ENCODE results near the gene TMEM141.
"Not testable (repeated sequence)": the region's sequence is repeated elsewhere in the genome, so short reads cannot be mapped to it uniquely, and the experiment has no call there.

The TMEM141 gene

DNA sequence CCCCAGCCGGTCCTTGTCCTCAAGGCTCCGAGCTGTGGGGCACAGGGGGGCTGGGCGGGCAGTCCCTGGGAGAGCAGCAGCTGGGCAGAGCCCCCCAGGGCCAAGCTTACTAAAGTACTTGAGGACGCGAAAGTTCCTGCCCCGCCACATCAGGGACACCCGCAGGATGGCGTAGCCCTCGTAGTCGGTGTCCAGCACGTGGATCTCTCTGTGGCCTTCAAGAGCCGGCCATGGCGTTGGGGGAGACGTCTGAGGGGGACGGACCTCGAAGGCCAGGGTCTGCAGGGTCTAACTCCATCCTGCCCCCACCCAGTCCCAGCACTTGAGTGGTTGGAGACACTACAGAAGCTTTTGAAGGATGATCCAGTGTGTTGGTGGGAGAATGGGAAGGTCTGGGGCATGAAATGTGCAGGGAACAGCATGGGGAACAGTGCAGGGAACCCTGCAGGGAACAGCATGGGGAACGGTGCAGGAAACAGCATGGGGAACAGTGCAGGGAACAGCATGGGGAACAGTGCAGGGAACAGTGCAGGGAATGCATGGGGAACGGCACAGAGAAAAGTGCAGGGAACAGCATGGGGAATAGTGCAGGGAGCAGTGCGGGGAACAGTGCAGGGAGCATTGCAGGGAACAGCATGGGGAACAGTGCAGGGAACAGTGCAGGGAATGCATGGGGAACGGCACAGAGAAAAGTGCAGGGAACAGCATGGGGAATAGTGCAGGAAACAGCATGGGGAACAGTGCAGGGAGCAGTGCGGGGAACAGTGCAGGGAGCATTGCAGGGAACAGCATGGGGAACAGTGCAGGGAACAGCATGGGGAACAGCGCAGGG lies 35.6 kb upstream of the TMEM141 start:
- DNase-seq (ENCODE audit: low read depth in 2 of 3, low spot score in 2 of 3) = not testable (repeated sequence)

DNA sequence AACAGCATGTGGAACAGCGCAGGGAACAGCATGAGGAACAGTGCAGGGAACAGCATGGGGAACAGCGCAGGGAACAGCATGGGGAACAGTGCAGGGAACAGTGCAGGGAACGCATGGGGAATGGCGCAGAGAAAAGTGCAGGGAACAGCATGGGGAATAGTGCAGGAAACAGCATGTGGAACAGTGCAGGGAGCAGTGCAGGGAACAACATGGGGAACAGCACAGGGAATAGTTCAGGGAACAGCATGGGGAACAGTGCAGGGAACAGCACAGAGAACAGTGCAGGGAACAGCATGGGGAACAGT lies 35.1 kb upstream of the TMEM141 start:
- DNase-seq (ENCODE audit: low read depth in 2 of 3, low spot score in 2 of 3) = no peak

DNA sequence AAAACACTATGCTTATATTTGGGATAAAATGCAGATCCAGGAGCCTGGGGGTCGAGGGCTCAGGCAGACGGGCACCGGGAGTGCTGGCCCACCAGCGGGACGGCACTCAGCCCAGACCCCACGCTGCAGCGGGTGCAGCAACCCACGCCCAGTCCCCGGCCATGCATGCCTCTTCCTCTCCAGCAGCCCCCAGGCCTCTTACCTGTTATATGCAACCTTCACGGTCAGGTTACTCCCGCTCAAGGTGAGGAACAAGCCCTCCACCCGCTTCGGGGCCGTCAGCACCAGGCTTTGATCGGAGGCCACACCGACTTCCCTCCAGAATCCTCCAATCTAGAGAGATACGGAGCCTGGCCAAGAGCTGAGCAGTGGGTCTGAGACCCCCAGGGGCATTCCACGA lies 34.3 kb upstream of the TMEM141 start:
- DNase-seq (ENCODE audit: low read depth in 2 of 3, low spot score in 2 of 3) = no peak

DNA sequence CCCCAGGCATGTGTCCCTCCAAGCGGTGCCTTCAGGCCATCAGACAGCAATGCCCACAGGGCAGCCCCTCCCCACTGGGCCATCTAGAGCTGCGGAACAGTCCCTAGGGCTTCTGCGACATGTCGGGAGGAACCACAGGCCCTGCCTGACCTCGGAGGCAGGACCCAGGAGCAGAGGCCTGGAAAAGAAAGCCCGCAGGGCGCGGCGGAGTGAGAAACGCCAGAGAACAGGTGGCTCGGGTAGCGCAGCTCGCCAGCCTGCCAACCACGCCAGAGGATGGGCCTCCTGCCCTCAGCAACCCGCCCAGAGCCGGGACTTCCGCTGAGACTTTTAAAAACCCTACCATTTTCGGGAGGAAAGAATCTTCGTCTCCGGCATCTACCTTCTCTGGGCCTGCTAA lies 33.8 kb upstream of the TMEM141 start:
- no peak for DNase-seq (ENCODE audit: low read depth in 2 of 3, low spot score in 2 of 3)

DNA sequence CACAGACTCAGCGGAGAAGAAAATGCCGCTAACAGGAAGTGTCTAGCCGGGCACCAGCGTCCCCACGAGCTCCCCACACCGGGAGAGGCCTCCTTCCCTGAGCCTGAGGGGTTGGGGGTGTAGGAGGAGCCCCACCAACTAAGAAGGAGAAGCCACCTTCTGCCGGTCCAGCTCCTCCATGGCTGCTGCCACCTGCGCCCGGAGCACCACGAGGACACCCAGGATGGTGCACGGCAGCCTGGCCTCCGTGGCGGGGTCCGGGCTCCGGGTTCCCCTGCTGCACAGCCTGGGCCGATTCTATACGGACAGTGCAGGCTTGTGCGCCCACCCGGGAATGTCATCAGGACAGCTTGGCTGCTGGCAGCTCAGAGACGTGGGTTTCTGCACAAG lies 33.4 kb upstream of the TMEM141 start:
- DNase-seq (ENCODE audit: low read depth in 2 of 3, low spot score in 2 of 3) = no peak

DNA sequence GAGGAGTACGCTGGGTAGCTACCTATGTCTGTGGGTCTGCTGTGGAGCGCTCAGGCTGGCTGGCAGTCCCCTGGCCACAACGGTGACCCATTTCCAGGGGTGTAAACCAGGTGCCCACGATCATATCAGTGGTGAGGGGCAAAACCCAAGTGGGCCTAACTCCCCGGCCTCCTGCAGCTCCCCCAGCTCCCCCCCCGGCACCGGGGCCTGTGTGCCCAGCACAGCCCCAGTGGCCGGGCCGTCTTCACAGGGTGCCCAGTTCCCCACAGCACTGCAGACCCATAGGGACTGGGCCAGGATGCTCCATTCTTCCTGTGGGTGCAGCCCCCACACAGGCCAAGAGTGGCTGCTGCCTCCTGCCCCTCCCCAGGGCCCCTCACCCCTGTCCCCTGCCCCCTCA lies 32.1 kb upstream of the TMEM141 start:
- DNase-seq (ENCODE audit: low read depth in 2 of 3, low spot score in 2 of 3) = no peak

DNA sequence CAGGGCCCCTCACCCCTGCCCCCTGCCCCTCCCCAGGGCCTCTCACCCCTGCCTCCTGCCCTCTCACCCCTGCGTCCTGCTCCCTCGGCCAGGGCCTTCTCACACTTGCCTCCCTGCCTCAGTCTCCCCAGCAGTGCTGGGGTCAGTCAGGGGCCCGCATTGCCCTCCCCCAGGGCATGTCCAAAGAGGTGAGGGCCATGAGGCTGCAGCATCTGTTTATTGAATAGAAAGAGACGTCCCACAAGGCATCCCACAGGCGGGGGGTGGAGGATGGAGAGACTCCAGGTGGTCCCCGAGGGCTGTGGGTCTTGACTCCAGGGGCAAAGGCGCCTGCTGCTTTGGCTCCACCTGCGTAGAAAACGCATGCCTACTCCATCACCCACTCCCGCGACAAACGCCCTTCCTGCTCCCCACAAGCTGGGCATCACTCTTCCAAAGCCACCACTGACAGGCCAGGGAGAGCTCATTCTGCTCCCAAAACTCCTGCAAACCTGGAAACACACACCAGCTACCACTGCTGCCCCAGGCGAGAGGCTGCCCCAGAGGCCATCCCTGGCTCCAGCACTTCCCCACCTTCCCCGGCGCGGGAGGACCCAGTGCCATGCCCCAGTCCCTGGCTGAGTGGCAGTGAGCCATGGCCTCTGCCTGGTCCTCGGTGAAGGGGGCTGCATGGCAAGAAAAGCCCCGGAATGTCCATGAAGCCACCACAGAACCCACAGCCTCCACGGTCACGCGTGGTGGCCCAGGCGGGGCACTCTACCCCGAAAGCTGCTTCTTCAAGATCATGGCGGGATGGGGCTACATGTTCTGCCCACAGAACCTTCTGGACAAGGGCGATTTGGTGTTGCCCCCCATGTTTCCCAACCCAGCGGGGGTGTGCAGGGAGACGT lies 31.5 kb upstream of the TMEM141 start:
- DNase-seq (ENCODE audit: low read depth in 2 of 3, low spot score in 2 of 3) = no peak

DNA sequence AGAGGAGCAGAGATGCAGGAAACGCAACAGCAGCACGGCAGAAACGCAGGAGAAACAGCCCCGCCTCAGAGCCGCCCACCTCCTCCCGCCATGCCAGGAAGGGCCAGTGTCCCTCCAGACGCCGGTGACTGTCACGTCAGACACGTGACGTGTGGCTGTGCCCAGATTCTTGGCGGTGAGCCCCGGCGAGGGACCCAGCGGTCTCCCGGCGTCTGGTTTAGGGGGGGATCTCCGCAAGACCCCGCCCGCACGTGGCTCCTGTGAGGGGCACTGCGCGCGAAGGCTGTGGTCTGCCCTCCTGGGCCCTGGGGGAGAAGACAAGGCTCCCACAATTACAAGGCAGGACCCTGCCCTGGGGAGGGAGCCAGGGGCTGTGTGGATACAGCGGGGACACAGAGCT lies 30.7 kb upstream of the TMEM141 start:
- no peak for DNase-seq (ENCODE audit: low read depth in 2 of 3, low spot score in 2 of 3)

DNA sequence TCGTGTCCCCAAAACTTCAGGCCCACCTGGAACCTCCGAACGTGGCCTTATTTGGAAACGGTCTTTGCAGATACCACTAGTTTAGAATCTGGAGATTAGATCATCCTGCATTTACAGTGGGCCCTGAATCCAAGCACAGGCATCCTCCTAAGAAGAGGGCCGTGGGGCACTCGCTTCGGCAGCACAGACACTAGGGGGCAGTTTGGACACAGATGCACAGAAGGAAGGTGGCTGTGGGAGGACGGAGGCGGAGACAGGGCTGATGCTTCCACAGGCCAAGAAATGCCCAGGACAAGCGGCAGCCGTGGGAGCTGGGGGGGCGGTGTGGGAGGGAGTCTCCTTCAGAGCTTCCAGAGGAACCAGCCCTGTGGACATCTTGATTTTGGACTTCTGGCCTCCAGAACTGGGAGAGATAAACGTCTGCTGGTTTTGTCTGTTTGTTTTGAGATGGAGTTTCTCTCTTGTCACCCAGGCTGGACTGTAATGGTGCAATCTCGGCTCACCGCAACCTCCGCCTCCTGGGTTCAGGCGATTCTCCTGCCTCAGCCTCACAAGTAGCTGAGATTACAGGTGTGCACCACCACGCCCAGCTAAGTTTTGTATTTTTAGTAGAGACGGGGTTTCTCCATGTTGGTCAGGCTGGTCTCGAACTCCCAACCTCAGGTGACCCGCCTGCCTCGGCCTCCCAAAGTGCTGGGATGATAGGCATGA lies 30.2 kb upstream of the TMEM141 start:
- DNase-seq (ENCODE audit: low read depth in 2 of 3, low spot score in 2 of 3) = not testable (repeated sequence)

DNA sequence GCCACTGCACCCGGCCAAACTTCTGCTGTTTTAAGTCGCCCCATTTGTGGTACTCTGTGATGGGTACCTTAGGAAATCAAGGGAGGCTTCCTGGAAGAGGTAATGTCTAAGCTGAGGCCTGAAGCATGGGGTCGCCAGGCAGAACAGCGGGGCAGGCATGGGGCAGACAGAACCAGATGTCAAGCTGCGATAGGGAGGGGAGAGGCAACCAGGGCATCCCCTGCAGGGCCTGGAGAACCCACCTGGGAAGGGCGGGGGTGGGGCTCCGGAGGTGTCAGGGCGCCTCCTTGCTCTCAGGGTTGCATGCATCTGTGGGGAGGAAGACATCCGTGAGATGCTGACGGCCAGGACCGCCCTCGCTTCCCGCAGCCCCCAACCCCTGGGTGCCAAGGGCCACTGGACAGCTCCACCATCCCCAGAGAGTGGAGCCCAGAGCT lies 29.6 kb upstream of the TMEM141 start:
- DNase-seq (ENCODE audit: low read depth in 2 of 3, low spot score in 2 of 3) = no peak

DNA sequence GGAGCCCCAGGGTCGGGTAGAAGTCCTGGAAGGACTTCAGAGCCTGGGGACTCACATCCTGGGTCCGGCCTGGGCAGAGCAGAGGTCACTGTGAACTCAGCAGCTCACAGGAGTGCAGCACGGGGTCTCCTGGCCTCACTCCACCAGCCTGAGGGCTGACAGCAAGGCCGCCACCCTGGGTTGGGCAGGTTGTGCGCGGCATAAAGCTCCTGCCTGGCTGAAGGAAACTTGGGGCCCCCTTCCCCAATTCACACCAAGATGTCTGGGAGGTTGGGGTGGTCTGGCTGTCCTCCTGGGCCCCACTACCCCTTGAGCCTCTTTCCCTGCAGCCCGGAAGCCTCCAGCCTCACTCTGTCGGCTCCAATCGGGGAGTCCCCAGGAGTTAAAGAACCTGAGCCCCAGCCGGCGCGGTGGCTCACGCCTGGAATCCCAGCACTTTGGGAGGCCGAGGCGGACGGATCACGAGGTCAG lies 28.9 kb upstream of the TMEM141 start:
- DNase-seq (ENCODE audit: low read depth in 2 of 3, low spot score in 2 of 3) = no peak

DNA sequence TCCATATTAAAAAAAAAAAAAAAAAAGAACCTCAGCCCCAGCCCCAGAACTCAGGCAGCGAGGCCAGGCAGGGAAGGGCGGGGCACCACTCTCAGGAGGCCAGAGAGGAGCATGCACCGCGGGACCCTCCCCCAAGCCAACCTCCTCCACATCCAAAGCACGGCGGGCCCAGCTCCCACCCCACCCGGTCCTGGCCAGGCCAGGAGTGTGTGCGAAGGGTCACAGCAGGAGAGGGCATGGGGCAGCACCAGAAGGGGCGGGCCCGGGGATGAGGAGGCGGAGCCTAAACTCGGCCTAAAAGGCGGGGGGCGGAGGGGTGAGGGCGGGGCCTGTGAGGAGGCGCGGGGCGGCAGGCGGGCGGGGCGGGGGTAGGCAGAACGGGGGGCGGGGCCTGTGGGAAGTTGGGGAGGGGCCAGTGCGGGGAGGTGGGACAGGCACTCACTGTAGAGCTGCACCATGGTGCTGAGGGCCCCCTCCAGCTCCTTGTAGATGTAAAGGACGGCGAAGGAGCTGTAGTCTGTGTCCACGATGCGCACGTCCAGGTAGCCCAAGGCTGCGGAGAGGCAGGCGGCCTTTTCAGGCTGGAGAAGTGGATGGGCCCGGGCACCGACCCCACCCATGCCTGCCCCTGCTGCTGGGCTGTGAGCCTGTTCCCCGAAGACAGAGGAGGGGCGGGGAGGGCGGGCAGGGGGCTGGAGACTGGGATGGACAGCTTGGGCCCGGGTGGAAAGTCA lies 28.1 kb upstream of the TMEM141 start:
- DNase-seq (ENCODE audit: low read depth in 2 of 3, low spot score in 2 of 3) = no peak

DNA sequence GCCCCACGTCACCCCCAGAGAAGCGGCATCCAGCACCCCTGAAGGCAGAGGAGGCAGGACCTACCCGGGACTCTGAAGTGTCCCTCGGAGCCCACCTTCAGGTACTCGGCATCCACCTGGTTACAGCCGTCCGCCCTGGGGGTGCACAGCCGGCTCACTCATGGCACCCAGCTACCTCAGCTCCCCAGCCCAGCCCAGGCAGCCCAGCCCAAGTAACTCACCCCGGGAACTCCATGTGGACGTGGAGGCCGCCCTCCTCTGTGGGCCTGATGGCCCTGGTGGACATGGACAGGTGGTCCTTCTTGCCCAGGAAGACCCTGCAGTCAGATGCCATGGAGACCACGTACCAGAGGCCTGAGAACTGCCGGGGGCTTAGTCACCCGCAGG lies 27.5 kb upstream of the TMEM141 start:
- DNase-seq (ENCODE audit: low read depth in 2 of 3, low spot score in 2 of 3) = no peak

DNA sequence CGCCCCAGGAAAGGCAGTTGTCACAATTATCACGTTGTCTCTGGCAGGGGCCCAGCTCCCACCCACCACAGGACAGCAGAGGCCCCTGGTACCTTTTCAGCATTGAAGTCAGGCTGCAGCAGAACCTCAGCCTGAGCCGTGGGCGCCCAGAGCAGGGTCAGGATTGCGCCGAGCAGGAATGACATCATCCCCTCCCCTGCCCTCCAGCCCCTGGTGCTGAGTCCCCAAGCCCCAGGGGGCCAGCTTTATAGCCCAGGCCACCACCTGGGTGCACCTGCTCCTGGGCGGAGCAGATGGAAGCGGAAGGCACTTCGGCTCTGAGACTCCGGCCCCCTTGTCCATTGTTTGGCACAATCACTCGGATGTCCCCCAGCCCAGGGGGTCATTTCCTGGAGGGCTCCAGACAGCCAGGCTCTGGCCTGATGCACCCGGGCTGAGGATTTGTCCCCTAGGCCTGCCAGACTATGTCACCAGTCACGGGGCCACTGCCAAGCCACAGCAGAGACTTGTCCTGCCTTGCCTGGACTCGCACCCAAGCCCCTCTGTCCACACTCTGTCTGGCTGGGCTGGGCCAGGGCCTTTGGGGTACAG lies 26.7 kb upstream of the TMEM141 start, which contains the start of gene LCN15:
Gene LCN15, minus strand, starts transcription at position 218 of the 591 bp plus-strand sequence. Its CDS starts 30 bp downstream, at position 188.
- DNase-seq (ENCODE audit: low read depth in 2 of 3, low spot score in 2 of 3) = no peak

DNA sequence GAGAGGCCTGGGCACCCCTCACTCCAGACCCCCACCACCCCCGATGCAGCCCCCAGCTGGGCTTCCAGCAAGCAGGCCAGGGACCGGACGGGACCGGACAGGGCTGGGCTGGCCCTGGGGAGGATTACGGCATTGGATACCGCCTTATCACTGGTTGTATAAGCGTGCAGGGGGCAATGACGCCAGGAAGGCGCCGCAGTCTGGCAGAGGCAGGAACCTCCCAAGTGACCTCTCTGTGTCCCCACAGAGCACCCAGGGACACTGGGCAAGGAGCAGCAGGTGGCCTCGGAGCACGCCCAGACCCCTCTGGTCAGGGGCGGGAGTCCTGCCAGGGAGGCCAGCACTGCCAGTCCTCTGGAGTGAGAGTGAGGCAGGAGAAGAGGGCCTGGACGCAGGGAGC lies 26.1 kb upstream of the TMEM141 start:
- no peak for DNase-seq (ENCODE audit: low read depth in 2 of 3, low spot score in 2 of 3)

DNA sequence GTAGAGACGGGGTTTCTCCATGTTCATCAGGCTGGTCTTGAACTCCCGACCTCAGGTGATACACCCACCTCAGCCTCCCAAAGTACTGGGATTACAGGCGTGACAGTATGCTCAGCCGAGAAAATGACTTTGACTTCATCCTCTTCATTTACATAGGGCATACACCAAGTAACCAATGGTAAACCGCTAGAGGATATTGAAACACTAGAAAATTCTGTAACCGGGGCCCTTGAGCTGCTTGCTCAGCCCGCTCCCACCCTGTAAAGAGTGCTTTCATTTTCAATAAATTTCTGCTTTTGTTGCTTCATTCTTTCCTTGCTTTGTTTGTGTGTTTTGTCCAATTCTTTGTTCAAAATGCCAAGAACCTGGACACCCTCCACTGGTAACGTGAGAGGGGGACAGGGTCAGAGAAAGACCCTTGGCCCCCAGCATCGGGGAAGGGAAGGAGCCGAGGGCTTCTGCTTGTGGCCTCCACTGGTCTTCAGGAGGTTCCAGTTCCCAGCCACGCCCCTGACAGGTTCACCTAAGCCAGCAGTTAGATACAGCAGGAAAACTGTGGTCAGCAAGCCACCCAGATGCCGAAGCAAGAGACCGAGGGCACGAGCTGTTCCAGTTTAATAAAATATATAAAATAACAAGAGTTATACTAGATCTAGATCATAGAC lies 25.3 kb upstream of the TMEM141 start:
- DNase-seq (ENCODE audit: low read depth in 2 of 3, low spot score in 2 of 3) = not testable (repeated sequence)

DNA sequence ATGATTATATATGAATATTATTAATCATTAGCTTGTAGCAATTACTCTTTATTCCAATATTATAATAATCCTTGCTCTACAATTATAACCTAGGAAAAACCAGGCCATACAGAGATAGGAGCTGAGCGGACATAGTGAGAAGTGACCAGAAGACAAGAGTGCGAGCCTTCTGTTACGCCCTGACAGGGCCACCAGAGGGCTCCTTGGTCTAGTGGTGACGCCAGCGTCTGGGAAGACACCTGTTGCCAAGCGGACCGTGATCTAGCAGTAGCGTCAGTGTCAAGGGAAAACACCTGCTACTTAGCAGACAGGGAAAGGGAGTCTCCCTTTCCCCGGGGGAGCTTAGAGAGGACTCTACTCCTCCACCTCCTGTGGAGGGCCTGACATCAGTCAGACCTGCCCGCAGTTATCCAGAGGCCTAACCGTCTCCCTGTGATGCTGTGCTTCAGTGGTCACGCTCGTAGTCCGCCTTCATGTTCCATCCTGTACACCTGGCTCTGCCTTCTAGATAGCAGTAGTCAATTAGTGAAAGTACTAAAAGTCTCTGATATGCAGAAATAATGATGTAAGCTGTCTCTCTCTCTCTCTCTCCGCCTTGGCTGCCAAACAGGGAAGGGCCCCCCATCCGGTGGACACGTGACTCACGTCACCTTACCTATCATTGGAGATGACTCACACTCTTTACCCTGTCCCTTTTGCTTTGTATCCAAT lies 24.6 kb upstream of the TMEM141 start:
- not testable (repeated sequence) for DNase-seq (ENCODE audit: low read depth in 2 of 3, low spot score in 2 of 3)

DNA sequence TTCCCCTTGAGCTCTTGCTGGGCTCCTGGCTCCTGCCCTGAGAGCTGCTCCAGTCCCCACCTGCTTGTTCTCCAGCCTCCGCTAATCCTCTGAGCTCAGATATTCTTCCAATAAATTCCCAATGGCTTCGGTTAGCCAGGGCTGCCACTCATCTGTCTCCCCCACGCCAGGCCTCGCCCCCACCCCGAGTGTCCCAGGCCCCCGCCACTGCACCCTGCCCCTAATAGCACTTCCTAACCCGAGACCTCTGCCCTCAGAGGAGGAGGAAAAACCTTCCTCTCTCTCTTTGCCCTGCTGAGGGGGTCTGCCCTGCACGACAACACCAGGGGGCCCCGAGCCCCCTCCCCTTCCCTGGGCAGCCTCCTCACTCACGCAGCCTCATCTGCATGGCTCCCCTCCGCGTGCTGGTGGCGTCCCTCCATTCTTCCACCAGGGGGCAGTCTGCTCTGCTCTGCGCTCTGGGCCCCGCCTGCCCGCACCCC lies 21.4 kb upstream of the TMEM141 start:
- DNase-seq (ENCODE audit: low read depth in 2 of 3, low spot score in 2 of 3) = no peak

DNA sequence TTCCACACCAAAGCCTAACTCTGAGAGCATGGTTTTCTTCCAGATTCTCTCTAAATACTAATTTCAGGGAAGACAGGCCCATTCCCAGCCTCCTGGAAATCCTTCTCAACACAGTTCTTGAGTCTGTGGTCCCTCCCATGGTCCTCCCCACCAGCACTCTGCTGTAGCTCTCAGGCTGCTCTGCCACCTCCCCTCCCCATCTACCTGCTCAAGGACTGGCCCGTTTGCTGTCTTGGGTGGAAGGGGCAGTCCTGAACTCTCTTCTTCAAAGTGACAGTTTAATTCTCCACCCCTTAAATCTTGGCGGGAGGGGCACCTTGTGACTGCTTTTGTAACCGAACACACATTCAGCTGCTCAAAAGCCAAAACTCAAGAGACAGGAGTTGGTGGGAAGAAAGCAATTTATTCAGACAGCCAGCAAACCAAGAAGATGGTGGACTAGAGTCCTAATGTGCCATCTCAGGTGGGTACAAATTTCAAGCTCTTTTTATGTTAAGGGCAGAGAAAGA lies 19.2 kb upstream of the TMEM141 start:
- DNase-seq (ENCODE audit: low read depth in 2 of 3, low spot score in 2 of 3) = no peak

Data from activated CD8-positive, alpha-beta memory T cell treated with anti-CD3 and anti-CD28 coated beads for 48 hours (primary cell).